NCI-H1930 (cell line): Measurements from ENCODE around the gene TSC2.

Source experiments
- DNase-seq, 2 experiments: peaks; one replicate each; lab custom pipeline; 2025; lab: John Stamatoyannopoulos, UW

Gene TSC2

DNA sequence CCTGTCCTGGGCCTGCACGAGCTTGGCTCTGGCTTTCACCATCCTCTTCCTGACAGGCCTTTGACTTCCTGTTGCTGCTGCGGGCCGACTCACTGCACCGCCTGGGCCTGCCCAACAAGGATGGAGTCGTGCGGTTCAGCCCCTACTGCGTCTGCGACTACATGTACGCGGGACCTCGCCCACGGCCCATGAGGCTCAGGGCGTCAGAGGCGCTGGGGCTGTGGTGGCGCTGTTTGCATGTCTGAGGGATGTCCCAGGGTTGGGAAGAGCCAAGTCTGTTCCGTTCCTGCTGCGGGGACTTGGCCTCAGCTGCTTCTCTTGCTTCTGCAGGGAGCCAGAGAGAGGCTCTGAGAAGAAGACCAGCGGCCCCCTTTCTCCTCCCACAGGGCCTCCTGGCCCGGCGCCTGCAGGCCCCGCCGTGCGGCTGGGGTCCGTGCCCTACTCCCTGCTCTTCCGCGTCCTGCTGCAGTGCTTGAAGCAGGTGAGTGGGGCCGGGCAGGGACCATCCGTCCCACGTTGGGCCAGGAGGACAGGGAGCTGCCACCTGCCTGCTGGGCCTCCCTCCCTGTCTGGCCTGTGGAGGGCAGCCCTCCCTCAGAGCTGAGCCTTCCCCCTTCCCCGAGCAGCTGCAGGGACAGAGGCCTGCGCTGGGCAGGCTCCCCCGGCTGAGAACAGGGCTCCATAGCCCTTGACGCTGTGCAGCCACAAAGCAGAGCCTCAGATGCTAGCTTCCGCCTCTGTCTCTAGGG is 23.8 kb downstream of the TSC2 start:
- no peak for DNase-seq

DNA sequence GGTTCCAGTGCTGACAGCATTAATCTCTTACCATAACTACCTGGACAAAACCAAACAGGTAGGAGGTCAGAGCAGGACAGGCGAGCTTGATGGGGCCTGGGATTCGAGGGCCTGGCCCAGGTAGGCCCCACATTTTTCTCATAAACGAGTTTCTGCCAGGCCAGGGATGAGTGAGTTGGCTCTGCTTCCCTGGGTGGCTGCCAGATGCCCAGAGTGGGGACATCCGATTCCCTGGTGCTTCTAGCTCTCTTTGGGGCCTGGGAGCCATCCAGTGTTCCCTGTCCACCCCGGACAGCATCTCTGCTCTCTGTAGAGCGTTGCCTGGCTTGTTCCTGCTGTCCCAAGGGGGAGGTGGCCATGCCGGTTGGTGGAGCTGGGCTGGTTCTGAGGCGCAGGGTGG is 25.1 kb downstream of the TSC2 start:
- DNase-seq, result no peak

DNA sequence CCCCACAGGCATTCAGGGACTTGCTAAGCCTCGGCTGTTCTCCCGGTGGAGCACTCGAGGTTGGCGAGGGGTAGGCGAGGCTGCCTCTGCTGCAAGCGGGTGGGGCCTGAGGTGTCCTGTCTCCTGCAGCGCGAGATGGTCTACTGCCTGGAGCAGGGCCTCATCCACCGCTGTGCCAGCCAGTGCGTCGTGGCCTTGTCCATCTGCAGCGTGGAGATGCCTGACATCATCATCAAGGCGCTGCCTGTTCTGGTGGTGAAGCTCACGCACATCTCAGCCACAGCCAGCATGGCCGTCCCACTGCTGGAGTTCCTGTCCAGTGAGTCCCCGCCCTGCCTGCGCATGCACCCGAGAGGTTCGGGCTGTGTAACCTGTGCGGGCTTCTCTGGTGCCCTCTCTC is 26.3 kb downstream of the TSC2 start:
- DNase-seq, result no peak

DNA sequence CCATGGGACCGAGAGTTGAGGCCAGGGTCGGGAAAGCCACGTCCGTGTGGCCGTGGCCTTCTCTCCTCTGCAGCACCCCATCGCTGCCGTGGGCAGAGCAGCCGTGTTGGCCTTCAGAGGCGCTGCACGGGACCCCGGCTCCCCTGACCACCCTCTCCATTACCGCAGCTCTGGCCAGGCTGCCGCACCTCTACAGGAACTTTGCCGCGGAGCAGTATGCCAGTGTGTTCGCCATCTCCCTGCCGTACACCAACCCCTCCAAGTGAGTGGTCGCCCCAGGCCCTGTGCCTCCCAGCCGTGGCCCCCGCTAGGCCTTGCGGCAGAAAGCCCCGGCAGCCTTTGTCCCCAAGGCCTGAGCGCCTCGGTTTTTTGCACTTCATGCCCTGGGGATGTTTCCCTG is 27.8 kb downstream of the TSC2 start:
- DNase-seq, result no peak

DNA sequence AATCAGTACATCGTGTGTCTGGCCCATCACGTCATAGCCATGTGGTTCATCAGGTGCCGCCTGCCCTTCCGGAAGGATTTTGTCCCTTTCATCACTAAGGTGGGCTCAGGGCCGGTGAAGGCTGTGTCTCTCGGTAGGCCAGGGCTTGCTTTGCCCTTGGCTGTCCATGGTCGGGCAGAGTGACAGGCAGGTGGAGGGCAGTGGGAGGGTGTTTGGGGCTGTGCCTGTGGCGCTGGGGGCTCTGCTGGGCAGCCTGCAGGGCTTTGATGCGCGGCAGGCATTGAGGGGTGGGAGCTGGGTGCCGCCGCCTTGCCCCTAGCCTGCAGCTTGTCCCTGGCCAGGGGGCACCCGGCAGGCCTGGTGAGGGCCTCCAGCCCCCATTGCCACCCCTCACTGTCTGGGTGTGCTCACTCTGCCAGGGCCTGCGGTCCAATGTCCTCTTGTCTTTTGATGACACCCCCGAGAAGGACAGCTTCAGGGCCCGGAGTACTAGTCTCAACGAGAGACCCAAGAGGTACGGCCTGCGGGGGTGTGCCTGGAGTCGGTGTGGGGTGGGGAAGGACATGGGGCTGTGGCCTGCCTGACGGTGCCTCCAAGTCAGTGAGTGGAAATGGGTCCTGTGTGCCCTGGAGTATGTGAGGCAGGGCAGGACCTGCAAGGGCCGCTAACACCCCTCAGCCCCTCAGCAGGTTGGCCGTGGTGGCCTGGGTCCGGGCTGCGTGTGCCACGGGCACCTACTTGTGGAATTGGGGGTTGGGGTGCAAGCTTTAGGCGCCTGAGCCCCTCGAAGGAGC is 28.5 kb downstream of the TSC2 start:
- no peak for DNase-seq

DNA sequence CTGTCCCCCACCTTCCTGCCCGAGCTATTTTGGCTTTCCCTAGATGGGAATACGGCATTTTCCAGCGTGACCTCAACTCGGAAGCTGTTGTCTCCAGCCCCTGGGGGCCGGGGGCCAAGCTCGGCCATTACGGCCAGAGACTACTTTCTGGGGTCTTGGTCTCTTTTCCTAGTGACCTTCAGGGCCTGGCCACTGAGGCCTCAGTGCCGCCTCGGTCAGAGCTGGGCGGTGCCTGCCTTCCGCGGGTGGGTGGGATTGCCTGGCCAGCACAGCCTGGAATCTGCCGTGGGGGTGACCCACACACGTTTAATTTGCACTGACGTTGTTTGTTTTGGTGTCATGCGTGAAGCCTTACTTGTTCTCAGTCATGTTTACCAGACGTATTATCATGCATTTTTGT is 29.2 kb downstream of the TSC2 start:
- no peak for DNase-seq

DNA sequence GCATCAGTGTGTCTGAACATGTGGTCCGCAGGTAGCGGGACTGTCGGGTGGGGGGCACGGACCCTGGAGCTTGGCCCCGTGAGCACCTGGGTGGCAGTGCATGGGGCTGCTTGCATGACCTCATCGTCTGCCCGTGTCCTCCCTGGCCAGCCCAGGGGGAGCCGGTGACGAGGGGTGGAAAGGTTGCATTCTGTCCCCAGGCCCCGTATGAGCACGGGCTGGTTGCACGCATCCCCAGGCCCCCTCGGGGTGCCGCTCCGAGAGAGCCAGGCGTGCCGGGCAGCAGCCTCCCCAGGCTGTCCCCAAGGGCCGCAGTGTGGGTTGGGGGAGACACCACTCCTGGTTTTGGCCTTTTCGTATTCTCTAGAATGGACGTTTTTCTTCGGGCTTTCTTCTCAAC is 29.9 kb downstream of the TSC2 start:
- no peak for DNase-seq

DNA sequence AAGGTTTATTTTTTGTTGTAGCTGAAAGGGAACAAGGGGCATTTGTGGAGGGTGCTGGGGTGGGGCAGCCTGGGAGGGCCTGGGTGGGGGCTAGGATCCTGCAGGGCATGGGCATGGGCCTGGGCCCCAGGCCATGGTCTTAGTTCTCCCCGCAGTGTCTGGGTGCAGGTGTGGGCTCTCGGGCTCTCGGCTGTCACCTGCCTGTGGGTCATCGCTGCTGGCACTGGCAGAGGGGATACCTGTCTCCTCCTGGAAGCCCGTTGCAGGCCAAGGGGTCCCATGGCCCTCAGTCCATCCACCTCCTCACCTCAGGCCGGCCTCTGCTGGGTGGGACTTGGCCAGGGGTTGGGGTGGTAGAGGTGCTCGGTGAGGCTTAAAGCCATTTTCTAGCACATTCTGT is 30.3 kb downstream of the TSC2 start:
- DNase-seq, result no peak

DNA sequence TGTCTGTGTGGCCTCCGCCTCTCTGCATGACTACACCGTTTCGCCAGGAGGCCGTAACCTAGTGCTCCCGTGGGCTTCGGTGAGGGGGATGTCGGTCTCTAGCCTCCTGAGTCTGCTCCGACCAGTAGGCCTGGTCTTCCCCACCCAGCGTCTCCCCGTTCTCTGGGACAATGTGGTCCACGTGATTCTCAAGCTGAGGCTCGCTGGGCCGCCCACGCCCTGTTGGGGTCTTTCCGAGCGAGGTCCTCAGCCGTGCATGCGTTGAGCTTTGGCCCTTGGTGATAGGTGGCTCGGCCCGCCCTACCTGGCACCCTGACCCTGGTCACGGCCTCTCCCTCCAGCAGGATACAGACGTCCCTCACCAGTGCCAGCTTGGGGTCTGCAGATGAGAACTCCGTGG is 30.9 kb downstream of the TSC2 start:
- DNase-seq, result no peak

DNA sequence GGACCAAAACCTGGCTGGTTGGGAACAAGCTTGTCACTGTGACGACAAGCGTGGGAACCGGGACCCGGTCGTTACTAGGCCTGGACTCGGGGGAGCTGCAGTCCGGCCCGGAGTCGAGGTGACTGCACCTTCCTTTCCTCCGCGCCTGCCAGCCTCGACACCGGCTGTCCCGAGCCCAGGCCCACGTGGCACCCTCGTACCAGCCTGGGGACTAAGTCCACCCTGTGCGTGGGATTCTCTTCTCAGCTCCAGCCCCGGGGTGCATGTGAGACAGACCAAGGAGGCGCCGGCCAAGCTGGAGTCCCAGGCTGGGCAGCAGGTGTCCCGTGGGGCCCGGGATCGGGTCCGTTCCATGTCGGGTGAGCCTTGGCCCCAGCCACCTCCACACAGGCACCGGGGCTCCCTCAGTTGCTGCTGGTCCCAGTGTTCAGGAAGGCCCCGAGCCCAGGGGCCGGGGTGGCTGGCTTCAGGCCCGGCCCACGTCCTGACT is 31.6 kb downstream of the TSC2 start:
- DNase-seq, result no peak

DNA sequence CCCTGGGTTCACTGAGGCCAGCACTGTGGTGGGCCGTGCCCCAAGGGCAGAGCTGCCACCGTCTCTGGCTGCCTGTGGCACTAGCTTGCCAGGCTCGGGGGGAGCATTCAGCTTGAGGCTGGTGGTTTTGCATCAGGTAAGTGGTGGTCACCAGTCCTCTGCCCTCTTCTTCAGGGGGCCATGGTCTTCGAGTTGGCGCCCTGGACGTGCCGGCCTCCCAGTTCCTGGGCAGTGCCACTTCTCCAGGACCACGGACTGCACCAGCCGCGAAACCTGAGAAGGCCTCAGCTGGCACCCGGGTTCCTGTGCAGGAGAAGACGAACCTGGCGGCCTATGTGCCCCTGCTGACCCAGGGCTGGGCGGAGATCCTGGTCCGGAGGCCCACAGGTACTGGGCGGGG is 32.2 kb downstream of the TSC2 start:
- no peak for DNase-seq

DNA sequence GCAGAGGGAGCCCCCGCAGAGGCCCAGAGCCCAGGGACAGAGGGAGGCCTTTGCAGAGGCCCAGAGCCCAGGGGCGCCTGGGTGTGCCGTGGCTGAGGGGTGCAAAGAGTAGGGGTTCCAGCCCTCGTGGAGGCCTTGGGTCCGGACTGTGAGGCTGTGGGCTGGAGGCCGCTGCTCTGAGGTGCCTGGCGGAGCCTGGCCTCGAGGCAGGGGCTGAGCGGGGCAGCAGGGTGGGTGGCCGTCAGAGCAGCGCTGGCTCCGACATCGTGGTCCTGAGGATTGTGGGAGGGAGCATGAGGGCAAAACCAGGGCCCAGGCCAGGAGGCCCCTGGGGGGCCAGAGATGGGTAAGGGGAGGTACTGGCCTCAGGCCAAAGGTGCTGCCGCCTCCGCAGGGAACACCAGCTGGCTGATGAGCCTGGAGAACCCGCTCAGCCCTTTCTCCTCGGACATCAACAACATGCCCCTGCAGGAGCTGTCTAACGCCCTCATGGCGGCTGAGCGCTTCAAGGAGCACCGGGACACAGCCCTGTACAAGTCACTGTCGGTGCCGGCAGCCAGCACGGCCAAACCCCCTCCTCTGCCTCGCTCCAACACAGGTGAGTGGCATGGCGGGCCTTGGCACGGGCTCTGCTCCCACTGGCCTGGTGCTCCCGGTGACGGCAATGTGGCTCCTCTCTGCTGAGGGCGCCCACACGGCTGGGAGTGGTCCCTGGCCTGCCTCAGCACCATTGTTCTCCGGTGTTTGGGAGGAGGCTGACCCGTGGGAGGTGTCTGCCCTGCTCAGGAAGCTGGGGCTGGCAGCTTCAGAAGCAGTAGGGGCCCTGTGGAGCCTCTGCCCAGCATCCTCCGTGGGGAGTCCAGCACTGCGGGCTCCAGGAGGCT is 33.7 kb downstream of the TSC2 start:
- DNase-seq, result no peak

DNA sequence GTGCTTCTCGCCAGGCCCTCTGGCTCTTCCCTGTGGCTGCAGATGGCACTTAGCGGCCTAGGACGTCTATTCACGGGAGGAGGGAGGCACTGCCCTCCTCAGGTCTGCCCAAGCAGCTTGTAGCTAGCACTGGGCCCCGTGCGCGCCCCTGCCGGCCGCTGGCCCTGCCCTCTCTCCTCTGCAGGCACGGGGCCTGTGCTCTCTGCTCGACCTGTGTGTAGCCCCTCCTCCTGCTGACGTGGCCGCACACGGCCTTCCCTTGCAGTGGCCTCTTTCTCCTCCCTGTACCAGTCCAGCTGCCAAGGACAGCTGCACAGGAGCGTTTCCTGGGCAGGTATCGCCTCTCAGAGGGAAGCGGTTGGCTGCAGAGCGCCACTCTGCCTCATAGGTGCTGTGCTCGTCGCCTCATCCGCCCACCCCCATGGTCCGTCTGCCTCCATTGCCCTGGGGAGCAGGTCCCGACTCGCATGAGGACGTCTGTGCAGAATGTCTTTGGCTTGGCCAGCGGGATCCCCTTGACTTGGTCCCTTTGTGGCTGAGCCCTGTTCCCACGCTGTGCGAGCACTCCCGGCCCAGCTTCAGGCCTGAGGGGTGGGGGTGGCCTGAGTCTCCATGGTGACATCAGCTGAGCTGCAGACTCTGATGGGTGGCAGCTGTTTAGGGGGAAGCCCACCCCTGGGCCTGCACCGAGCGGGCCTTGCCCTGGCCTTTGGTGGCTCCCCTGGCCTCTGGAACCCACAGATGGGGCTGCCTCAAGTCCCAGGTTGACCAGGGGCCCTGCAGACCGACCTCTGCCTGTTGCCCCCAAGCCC is 34.6 kb downstream of the TSC2 start:
- no peak for DNase-seq

DNA sequence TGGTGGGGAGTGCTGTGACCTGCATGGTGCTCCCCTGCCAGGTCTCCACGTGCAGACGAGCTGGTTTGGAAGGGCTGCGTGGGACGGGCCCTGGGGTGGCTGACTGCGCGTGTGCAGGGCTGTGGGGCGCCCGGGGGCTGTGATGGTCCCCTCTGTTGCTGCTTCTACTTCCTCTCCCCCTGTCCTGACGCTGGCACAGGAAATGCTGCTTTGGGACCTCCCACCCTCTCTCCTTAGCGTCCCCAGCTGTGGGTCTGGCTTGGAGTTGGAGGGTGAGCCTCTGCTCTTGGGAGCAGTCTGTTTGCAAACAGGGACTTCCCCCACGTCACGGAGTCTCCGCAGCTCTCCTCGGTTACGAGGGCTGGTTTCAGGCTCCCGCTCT is 35.2 kb downstream of the TSC2 start:
- DNase-seq, result no peak

DNA sequence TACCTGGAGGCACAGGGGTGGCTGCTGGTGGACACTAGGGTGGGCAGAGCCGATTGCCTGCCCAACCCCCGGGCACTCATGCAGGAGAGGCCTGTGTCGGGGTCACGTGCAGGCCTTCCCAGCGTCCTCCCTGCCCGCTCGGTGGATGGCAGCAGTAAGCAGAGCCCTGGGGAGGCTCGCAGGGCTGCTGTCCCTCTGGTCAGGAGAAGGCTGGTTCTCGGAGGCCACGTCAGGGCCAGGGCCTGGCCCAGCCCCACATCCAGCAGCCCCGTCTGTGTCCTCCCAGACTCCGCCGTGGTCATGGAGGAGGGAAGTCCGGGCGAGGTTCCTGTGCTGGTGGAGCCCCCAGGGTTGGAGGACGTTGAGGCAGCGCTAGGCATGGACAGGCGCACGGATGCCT is 35.6 kb downstream of the TSC2 start:
- no peak for DNase-seq

DNA sequence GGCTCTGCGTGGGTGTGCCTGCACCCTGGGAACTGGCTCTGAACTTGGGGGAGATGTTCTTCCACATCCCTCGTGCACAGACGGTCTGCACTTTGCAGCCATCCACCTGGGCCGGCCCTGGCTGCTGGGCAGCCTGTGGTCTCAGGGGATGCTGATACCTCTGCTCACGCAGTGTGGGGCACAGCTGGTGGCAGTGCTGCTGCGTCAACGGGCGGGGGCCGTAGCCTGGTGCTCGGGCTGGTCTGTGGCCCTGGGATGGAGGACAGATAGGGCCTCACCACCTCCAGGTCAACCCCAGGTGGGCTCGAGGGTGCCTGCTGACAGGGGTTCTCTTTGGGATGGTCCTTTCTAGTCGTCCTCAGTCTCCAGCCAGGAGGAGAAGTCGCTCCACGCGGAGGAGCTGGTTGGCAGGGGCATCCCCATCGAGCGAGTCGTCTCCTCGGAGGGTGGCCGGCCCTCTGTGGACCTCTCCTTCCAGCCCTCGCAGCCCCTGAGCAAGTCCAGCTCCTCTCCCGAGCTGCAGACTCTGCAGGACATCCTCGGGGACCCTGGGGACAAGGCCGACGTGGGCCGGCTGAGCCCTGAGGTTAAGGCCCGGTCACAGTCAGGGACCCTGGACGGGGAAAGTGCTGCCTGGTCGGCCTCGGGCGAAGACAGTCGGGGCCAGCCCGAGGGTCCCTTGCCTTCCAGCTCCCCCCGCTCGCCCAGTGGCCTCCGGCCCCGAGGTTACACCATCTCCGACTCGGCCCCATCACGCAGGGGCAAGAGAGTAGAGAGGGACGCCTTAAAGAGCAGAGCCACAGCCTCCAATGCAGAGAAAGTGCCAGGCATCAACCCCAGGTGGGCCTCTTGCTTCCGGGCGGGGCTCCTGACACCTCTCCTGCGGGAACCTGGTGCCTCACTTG is 36.3 kb downstream of the TSC2 start:
- DNase-seq, result no peak

DNA sequence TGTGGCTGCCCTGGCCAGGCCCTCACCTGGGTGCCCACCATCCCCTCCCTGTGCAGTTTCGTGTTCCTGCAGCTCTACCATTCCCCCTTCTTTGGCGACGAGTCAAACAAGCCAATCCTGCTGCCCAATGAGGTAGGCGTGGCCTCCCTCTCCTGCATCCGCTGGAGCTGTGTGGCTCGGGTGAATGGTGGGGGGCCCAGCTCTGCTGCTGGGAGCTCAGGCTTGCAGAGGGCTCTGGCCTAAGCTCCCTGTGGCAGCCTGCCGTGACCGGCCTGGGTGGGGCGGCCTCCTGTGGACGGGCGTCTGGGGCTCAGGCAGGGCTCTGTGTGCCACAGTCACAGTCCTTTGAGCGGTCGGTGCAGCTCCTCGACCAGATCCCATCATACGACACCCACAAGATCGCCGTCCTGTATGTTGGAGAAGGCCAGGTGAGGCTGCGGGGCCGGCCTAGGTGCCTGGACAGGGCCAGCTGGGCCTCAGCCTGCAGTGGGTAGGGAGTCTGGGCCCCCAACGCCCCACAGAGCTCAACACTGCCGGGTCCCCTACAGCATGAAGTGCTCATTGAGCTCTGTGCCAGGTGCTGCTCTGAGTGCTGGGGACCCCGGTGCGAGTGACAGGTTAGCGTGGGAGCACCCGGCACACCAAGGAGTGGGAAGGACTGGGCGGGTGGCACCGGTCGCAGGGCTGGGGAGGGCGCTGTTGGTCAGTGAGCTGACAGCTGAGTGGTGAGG is 37.3 kb downstream of the TSC2 start:
- DNase-seq, result no peak

DNA sequence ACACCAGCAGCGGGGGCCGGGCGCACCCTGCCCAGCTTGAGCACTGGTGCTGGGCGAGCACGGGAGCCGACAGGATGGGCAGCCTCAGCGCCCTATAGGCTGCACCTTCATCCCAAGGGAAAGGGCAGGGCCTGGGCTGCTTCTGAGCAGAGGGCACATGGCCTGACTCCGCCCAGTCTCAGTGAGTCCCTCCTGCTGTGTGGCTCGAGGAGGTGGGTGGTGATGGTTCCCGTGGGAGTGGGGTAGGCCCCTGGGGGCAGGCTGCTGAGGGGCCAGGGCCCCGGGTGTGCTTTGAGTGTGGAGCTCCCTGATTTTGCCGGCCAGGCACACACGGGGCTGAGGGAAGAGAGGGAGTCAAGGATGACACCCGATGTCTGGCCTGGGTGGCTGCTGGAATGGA is 37.9 kb downstream of the TSC2 start:
- no peak for DNase-seq

DNA sequence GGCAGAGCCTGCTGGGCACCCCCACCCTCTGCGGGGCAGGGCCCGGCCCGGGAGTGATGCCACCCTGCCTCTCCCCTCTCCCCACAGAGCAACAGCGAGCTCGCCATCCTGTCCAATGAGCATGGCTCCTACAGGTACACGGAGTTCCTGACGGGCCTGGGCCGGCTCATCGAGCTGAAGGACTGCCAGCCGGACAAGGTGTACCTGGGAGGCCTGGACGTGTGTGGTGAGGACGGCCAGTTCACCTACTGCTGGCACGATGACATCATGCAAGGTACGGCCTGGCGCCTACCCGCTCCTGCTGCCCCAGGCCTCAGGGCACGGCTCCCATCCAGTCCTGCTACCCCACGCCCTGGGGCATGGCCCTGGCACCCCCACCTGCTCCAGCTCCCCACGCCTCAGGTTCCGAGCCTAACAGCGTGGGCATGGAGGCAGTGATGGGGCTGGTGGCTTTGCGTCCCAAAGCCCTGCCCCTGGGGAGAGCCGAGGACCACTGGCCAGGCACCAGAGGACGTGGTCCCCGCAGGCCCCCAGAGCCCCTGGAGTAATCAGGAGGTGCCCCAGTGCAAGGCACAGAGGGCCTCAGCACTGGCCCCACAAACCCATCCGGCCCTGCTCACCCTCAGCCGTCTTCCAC is 38.4 kb downstream of the TSC2 start:
- no peak for DNase-seq
